ENCODE measurements around the gene IQCH.

DNA sequence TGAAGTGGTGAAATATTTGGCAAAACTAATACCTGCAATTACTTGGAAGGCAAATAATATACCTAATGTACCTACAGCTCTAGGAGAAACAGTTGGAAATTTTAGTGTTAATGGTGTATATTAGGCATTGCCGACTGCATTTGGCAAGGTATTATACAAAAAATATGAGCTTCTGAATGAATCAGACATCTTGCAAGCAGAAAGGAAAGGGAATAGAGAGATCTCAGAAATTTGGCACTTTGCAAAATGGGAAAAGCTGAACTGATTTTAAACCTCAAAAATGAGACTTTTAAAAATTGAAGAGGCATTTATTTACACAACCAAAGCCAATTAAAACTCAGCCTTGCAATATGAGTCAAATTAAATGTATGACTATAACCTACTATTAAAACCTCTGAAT is 226.2 kb downstream of the IQCH start:
- TF ChIP-seq CTCF (conservative IDR thresholded peaks at IDR 0.05; ENCODE audit: low read depth in 2 of 2), result no peak
- TF ChIP-seq JUNB (IDR thresholded peaks at IDR 0.05; ENCODE audit: unreplicated experiment), result no peak
- TF ChIP-seq EZH2 (IDR thresholded peaks at IDR 0.05; ENCODE audit: low read depth, unreplicated experiment), result no peak
- TF ChIP-seq, protein P1, sequence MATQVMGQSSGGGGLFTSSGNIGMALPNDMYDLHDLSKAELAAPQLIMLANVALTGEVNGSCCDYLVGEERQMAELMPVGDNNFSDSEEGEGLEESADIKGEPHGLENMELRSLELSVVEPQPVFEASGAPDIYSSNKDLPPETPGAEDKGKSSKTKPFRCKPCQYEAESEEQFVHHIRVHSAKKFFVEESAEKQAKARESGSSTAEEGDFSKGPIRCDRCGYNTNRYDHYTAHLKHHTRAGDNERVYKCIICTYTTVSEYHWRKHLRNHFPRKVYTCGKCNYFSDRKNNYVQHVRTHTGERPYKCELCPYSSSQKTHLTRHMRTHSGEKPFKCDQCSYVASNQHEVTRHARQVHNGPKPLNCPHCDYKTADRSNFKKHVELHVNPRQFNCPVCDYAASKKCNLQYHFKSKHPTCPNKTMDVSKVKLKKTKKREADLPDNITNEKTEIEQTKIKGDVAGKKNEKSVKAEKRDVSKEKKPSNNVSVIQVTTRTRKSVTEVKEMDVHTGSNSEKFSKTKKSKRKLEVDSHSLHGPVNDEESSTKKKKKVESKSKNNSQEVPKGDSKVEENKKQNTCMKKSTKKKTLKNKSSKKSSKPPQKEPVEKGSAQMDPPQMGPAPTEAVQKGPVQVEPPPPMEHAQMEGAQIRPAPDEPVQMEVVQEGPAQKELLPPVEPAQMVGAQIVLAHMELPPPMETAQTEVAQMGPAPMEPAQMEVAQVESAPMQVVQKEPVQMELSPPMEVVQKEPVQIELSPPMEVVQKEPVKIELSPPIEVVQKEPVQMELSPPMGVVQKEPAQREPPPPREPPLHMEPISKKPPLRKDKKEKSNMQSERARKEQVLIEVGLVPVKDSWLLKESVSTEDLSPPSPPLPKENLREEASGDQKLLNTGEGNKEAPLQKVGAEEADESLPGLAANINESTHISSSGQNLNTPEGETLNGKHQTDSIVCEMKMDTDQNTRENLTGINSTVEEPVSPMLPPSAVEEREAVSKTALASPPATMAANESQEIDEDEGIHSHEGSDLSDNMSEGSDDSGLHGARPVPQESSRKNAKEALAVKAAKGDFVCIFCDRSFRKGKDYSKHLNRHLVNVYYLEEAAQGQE (IDR thresholded peaks at IDR 0.05; ENCODE audit: unreplicated experiment), result no peak
- no peak for TF ChIP-seq POLR2AphosphoS5 (IDR thresholded peaks at IDR 0.05; ENCODE audit: low read depth)
- no peak for TF ChIP-seq CREB1 (CRISPR knock-in tag; IDR thresholded peaks at IDR 0.05; ENCODE audit: low read depth)
- no peak for TF ChIP-seq ZNF331 (CRISPR knock-in tag; IDR thresholded peaks at IDR 0.05; ENCODE audit: low read depth)
